Measurements from ENCODE around the gene ZNF652.

- no peak for TF ChIP-seq POLR2AphosphoS5 (IDR thresholded peaks at IDR 0.05)
- TF ChIP-seq, protein P1, sequence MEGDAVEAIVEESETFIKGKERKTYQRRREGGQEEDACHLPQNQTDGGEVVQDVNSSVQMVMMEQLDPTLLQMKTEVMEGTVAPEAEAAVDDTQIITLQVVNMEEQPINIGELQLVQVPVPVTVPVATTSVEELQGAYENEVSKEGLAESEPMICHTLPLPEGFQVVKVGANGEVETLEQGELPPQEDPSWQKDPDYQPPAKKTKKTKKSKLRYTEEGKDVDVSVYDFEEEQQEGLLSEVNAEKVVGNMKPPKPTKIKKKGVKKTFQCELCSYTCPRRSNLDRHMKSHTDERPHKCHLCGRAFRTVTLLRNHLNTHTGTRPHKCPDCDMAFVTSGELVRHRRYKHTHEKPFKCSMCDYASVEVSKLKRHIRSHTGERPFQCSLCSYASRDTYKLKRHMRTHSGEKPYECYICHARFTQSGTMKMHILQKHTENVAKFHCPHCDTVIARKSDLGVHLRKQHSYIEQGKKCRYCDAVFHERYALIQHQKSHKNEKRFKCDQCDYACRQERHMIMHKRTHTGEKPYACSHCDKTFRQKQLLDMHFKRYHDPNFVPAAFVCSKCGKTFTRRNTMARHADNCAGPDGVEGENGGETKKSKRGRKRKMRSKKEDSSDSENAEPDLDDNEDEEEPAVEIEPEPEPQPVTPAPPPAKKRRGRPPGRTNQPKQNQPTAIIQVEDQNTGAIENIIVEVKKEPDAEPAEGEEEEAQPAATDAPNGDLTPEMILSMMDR (IDR thresholded peaks at IDR 0.05), result no peak
Measured at GRCh38 chr17:49260817-49261291, 101.2 kb downstream of the ZNF652 start.

Data from prostate gland (tissue), 2 donors.